Stimulated activated CD4-positive, alpha-beta T cell treated with anti-CD3 and anti-CD28 coated beads, Interleukin-4, amount 100 ng/mL, for 4 hours (primary cell): Measurements from ENCODE around the gene GORAB.
A peak's percentile ranks its signal among the peaks of the same experiment; 100 is the strongest.

Experiments used
- DNase-seq, 2 experiments: peaks; one replicate each; pipeline ENCODE4 v3.0.0-alpha.2; 2020

The GORAB gene

GRCh38 chr1:170539154-170539553, 7.2 kb downstream of the GORAB start:
- DNase-seq: no peak

GRCh38 chr1:170544624-170545023, 12.7 kb downstream of the GORAB start:
- no peak for DNase-seq

GRCh38 chr1:170545476-170545875, 13.5 kb downstream of the GORAB start:
- DNase-seq: no peak

- DNase-seq: no peak
Observed at GRCh38 chr1:170547255-170547654, 15.3 kb downstream of the GORAB start.

- DNase-seq: no peak
Observed at GRCh38 chr1:170548497-170548896, 16.5 kb downstream of the GORAB start.

GRCh38 chr1:170555370-170555769, 23.4 kb downstream of the GORAB start:
- no peak for DNase-seq

- DNase-seq: no peak
Observed at GRCh38 chr1:170556917-170557316, 25.0 kb downstream of the GORAB start.

- DNase-seq: no peak
Observed at GRCh38 chr1:170558731-170559130, 26.8 kb downstream of the GORAB start.

GRCh38 chr1:170559166-170559565, 27.2 kb downstream of the GORAB start:
- no peak for DNase-seq

- DNase-seq: no peak
Observed at GRCh38 chr1:170560681-170561285, 28.8 kb downstream of the GORAB start.

- DNase-seq: peak in 1 of 2 experiments; percentile 29
Observed at GRCh38 chr1:170562646-170563338, 30.8 kb downstream of the GORAB start.

GRCh38 chr1:170567214-170567613, 35.2 kb downstream of the GORAB start:
- no peak for DNase-seq

GRCh38 chr1:170568197-170568596, 36.2 kb downstream of the GORAB start:
- no peak for DNase-seq

- no peak for DNase-seq
Observed at GRCh38 chr1:170576980-170577379, 45.0 kb downstream of the GORAB start.

- DNase-seq: no peak
Observed at GRCh38 chr1:170578359-170578758, 46.4 kb downstream of the GORAB start.

GRCh38 chr1:170580636-170581440, 48.9 kb downstream of the GORAB start:
- DNase-seq: no peak

- DNase-seq: no peak
Observed at GRCh38 chr1:170583186-170583585, 51.2 kb downstream of the GORAB start.

GRCh38 chr1:170586321-170587252, 54.6 kb downstream of the GORAB start:
- DNase-seq: no peak

GRCh38 chr1:170587253-170587593, 55.3 kb downstream of the GORAB start:
- DNase-seq: no peak

- no peak for DNase-seq
Observed at GRCh38 chr1:170590921-170591705, 59.1 kb downstream of the GORAB start.

GRCh38 chr1:170592591-170593111, 60.7 kb downstream of the GORAB start:
- DNase-seq: no peak
